HCT116 (cell line): ENCODE results near the gene RYR3. TPM values are rescaled to one million over a fixed set of nuclear protein-coding genes. Genes with fewer than 3 reads are reported as not detected.

ENCODE experiments used
- ATAC-seq: fragments of 200-7000 bp; cut with Tn5 transposase; 2 replicates; pipeline ENCODE4 v1.9.1; 2020; ENCODE audit warnings: mild to moderate bottlenecking, moderate library complexity
- BruUV-seq: library from RNA; stranded (reverse); fragments of 400-500 nt; replicated peaks from 2 replicates; lab custom pipeline; 2021; lab: Mats Ljungman, UMichigan
- CTCF ChIA-PET: fragments of 300-600 bp; sonication (Branson Sonifier 250); formaldehyde crosslinking; loops from one replicate; lab custom pipeline; 2021; ENCODE audit warnings: antibody characterized with exemption; lab: Charles Lee
- POLR2A ChIA-PET: fragments of 300-600, 350-600 bp; sonication (Branson Sonifier 250); formaldehyde crosslinking; loops from one replicate; lab custom pipeline; 2021; ENCODE audit warnings: antibody characterized with exemption; lab: Charles Lee
- RAD21 ChIA-PET, 2 experiments: fragments of 300-600 bp; sonication (Branson Sonifier 250); formaldehyde crosslinking; loops; one replicate each; lab custom pipeline; 2023; ENCODE audit warnings: low total read pairs in 2 of 2; ENCODE audit not compliant: uncharacterized antibody in 2 of 2, unreplicated experiment in 2 of 2, low non-redundant PET in 1 of 2; lab: Charles Lee
- DNase-seq: peaks from one replicate; pipeline ENCODE4 v3.0.0-alpha.2; 2010; ENCODE audit warnings: low read depth, low spot score
- H2AFZ ChIP-seq: fragments of 200-600 bp; shearing (Covaris generic), sonication (generic); 2 replicates; pipeline ENCODE4 v1.6.1; 2017; ENCODE audit warnings: low read depth, mixed run types, mixed read lengths, antibody characterized with exemption, low read length; ENCODE audit not compliant: poor library complexity, severe bottlenecking
- H3K27ac ChIP-seq: 2 replicates; pipeline ENCODE4 v1.5.1; 2012; ENCODE audit warnings: low read depth, low read length
- H3K27me3 ChIP-seq: fragments of 200-600 bp; sonication (generic); 2 replicates; pipeline ENCODE4 v1.6.1; 2016; ENCODE audit warnings: mixed run types, low read length, mixed read lengths; ENCODE audit not compliant: insufficient read depth
- H3K36me3 ChIP-seq, 2 experiments: fragments of 200-500 bp in 1 of 2; fragments of 200-600 bp in 1 of 2; sonication (Bioruptor generic) in 1 of 2; sonication (generic) in 1 of 2; 2 replicates each; pipeline versions ENCODE4 v1.5.1 to v1.6.1; 2014 to 2016; ENCODE audit warnings: low read length in 2 of 2, inconsistent platforms in 1 of 2, mixed read lengths in 1 of 2, mixed run types in 1 of 2; ENCODE audit not compliant: insufficient read depth in 2 of 2, control insufficient read depth in 1 of 2
- H3K4me1 ChIP-seq, 2 experiments: fragments of 200-600 bp in 1 of 2; sonication (generic) in 1 of 2; 2 replicates each; pipeline versions ENCODE4 v1.5.1 to v1.6.1; 2012 to 2017; ENCODE audit warnings: low read length in 2 of 2, inconsistent platforms in 1 of 2, mild to moderate bottlenecking in 1 of 2, mixed read lengths in 1 of 2, mixed run types in 1 of 2, moderate library complexity in 1 of 2; ENCODE audit not compliant: insufficient read depth in 2 of 2, control insufficient read depth in 1 of 2
- H3K4me2 ChIP-seq: fragments of 200-600 bp; sonication (generic); 2 replicates; pipeline ENCODE4 v1.6.1; 2017; ENCODE audit warnings: mixed run types, low read length, mixed read lengths
- H3K4me3 ChIP-seq, 2 experiments: fragments of 200-600 bp in 1 of 2; sonication (generic) in 1 of 2; replicated peaks in 1 of 2; 2 replicates each; pipeline ENCODE4 v1.5.1; 2011 to 2016; ENCODE audit warnings: low read length in 2 of 2, control low read depth in 1 of 2, low read depth in 1 of 2, mild to moderate bottlenecking in 1 of 2, mixed read lengths in 1 of 2, mixed run types in 1 of 2
- H3K79me2 ChIP-seq: fragments of 200-600 bp; sonication (generic); 2 replicates; pipeline ENCODE4 v1.6.1; 2017; ENCODE audit warnings: mild to moderate bottlenecking, mixed run types, low read length, moderate library complexity, mixed read lengths; ENCODE audit not compliant: insufficient read depth
- H3K9ac ChIP-seq: fragments of 200-600 bp; sonication (generic); 2 replicates; pipeline ENCODE4 v1.6.1; 2016; ENCODE audit warnings: low read length, mixed read lengths
- H3K9me2 ChIP-seq: fragments of 200-600 bp; sonication (generic), shearing (Covaris generic); 2 replicates; pipeline ENCODE4 v1.6.1; 2017; ENCODE audit warnings: mixed run types, mild to moderate bottlenecking, moderate library complexity; ENCODE audit not compliant: insufficient read depth
- H3K9me3 ChIP-seq, 2 experiments: fragments of 200-500 bp in 1 of 2; fragments of 200-600 bp in 1 of 2; sonication (Bioruptor generic) in 1 of 2; sonication (generic) in 1 of 2; 2 replicates each; pipeline ENCODE4 v1.6.1; 2014 to 2017; ENCODE audit warnings: low read length in 2 of 2, mixed read lengths in 2 of 2, inconsistent platforms in 1 of 2, low read depth in 1 of 2, mild to moderate bottlenecking in 1 of 2, mixed run types in 1 of 2, moderate library complexity in 1 of 2; ENCODE audit not compliant: control insufficient read depth in 1 of 2, insufficient read depth in 1 of 2
- H4K20me1 ChIP-seq: fragments of 200-600 bp; sonication (generic), shearing (Covaris generic); 2 replicates; pipeline ENCODE4 v1.6.1; 2017; ENCODE audit warnings: mixed run types, mild to moderate bottlenecking, moderate library complexity; ENCODE audit not compliant: insufficient read depth
- ATF3 ChIP-seq: IDR thresholded peaks from 2 replicates; pipeline ENCODE4 v1.6.1; 2012
- CBX3 ChIP-seq: IDR thresholded peaks from 2 replicates; pipeline ENCODE4 v1.6.1; 2012; ENCODE audit warnings: low read depth
- EGR1 ChIP-seq: IDR thresholded peaks from 2 replicates; pipeline ENCODE4 v1.6.1; 2012; ENCODE audit warnings: low read depth
- ELF1 ChIP-seq: IDR thresholded peaks from 2 replicates; pipeline ENCODE4 v1.6.1; 2012; ENCODE audit warnings: low read depth, borderline replicate concordance
- EZH2 ChIP-seq: fragments of 200-600 bp; sonication (generic); IDR thresholded peaks from 2 replicates; pipeline ENCODE4 v1.6.1; 2017; ENCODE audit warnings: antibody characterized with exemption, mixed run types
- EZH2phosphoT487 ChIP-seq: fragments of 200-600 bp; IDR thresholded peaks from 2 replicates; pipeline ENCODE4 v1.6.1; 2018; ENCODE audit warnings: antibody characterized with exemption, borderline replicate concordance
- JUND ChIP-seq: IDR thresholded peaks from 2 replicates; pipeline ENCODE4 v1.6.1; 2012
- MAX ChIP-seq: IDR thresholded peaks from 2 replicates; pipeline ENCODE4 v1.6.1; 2012
- POLR2AphosphoS5 ChIP-seq: IDR thresholded peaks from 2 replicates; pipeline ENCODE4 v1.6.1; 2011; ENCODE audit warnings: mild to moderate bottlenecking, low read depth, low read length, moderate library complexity
- RAD21 ChIP-seq: IDR thresholded peaks from 2 replicates; pipeline ENCODE4 v1.6.1; 2012; ENCODE audit warnings: low read depth, mild to moderate bottlenecking
- SIN3A ChIP-seq: IDR thresholded peaks from 2 replicates; pipeline ENCODE4 v1.6.1; 2012; ENCODE audit warnings: low read depth
- TCF7L2 ChIP-seq: IDR thresholded peaks from 2 replicates; pipeline ENCODE4 v1.7.0; 2011; ENCODE audit warnings: borderline replicate concordance, inconsistent platforms; ENCODE audit not compliant: insufficient read depth, insufficient read length; ENCODE audit errors: extremely low read depth
- YY1 ChIP-seq: IDR thresholded peaks from 2 replicates; pipeline ENCODE4 v1.6.1; 2011; ENCODE audit warnings: low read length, low read depth, moderate library complexity, mild to moderate bottlenecking; ENCODE audit not compliant: insufficient replicate concordance; ENCODE audit errors: extremely low read depth
- ZFX ChIP-seq: fragments of 450-650 bp; IDR thresholded peaks from 2 replicates; pipeline ENCODE4 v1.6.1; 2017
- ZNF274 ChIP-seq: fragments of 200-500 bp; sonication (Bioruptor generic); IDR thresholded peaks from 2 replicates; pipeline ENCODE4 v1.6.1; 2014; ENCODE audit warnings: mild to moderate bottlenecking, low read depth, low read length, inconsistent platforms
- intact Hi-C: fragments of 100-400 bp; cut with micrococcal nuclease; formaldehyde crosslinking; loops from 2 replicates; pipeline ENCODE4 v1.10.0; 2022
- total RNA-seq: library from RNA; stranded (reverse); gene quantifications from one replicate; pipeline ENCODE4 v1.2.1, GENCODE V29; 2021; ENCODE audit not compliant: unreplicated experiment
- TF ChIP-seq, protein P1 (sequence below), 3 experiments: fragments of 200-600 bp in 1 of 3; sonication (generic) in 1 of 3; IDR thresholded peaks in 2 of 3; conservative IDR thresholded peaks in 1 of 3; 2 replicates each; pipeline ENCODE4 v1.5.1; 2012 to 2017; ENCODE audit warnings: low read depth in 2 of 3, low read length in 2 of 3, antibody characterized with exemption in 1 of 3, borderline replicate concordance in 1 of 3, control low read depth in 1 of 3, mild to moderate bottlenecking in 1 of 3, mixed read lengths in 1 of 3, mixed run types in 1 of 3, moderate library complexity in 1 of 3; ENCODE audit not compliant: insufficient read depth in 1 of 3

RYR3 gene
- total RNA-seq, 1 experiment from 2014 or later: not detected

DNA sequence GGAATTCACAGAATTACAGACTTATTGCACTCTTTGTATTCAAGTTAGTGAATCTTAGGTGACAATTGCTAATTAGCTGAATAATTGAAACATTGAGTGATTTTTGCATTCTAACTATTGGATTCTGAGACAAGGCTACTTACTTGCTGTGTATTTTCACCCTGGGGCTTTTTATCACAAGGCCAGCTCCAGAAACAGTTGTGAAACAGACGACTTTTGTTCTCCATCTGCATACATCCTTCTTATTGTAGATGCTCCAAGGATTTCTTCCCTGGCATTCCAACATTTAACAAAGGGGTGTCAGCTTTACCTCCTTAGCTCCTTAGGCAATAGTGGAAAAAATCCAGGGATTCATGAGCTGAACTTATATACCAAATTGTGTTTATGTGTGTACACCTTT is 424.4 kb downstream of the RYR3 start (continued):
- no peak for TF ChIP-seq RAD21
- TF ChIP-seq EGR1: no peak

GRCh38 chr15:33735637-33736247 is 425.0 kb downstream of the RYR3 start:
- POLR2A ChIA-PET: no interaction called here
- H2AFZ ChIP-seq: no peak overlapping the region
- H3K4me3 ChIP-seq: no peak overlapping the region
- DNase-seq: peak; percentile 26
- TF ChIP-seq CBX3 (no peak), YY1 (no peak), RAD21 (peak; percentile 63), TCF7L2 (peak; percentile 16), ZNF274 (no peak), EZH2 (no peak), SIN3A (no peak), ATF3 (no peak), ELF1 (no peak), MAX (no peak), EZH2phosphoT487 (no peak), JUND (no peak), EGR1 (no peak), POLR2AphosphoS5 (no peak), ZFX (no peak)
- TF ChIP-seq, protein P1, sequence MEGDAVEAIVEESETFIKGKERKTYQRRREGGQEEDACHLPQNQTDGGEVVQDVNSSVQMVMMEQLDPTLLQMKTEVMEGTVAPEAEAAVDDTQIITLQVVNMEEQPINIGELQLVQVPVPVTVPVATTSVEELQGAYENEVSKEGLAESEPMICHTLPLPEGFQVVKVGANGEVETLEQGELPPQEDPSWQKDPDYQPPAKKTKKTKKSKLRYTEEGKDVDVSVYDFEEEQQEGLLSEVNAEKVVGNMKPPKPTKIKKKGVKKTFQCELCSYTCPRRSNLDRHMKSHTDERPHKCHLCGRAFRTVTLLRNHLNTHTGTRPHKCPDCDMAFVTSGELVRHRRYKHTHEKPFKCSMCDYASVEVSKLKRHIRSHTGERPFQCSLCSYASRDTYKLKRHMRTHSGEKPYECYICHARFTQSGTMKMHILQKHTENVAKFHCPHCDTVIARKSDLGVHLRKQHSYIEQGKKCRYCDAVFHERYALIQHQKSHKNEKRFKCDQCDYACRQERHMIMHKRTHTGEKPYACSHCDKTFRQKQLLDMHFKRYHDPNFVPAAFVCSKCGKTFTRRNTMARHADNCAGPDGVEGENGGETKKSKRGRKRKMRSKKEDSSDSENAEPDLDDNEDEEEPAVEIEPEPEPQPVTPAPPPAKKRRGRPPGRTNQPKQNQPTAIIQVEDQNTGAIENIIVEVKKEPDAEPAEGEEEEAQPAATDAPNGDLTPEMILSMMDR (IDR thresholded peaks at IDR 0.05 in 2 of 3, conservative IDR thresholded peaks at IDR 0.05 in 1 of 3; ENCODE audit: borderline replicate concordance in 1 of 3, insufficient read depth in 1 of 3, low read depth in 2 of 3, low read length in 2 of 3): peak; percentile 44 to 75 (median 65); a peak in 5 of 6 replicates
- no peak overlapping the region for H3K4me2 ChIP-seq
- no peak overlapping the region for H3K27ac ChIP-seq
- no peaks in the 10 kb centered on the region for H3K36me3 ChIP-seq
- RAD21 ChIA-PET: no interaction called here
- BruUV-seq: no TSS peak
- H3K9me2 ChIP-seq: no peaks in the 10 kb centered on the region
- peak; percentile 86 for ATAC-seq
- no peak overlapping the region for H3K9ac ChIP-seq
- no peaks in the 10 kb centered on the region for H3K9me3 ChIP-seq
- H3K27me3 ChIP-seq: 0 out of 2 replicates have a peak, but pooled peaks cover 10% of the 10 kb centered on the region
- no peaks in the 10 kb centered on the region for H3K4me1 ChIP-seq
- H3K79me2 ChIP-seq: no peaks in the 10 kb centered on the region
- H4K20me1 ChIP-seq: no peaks in the 10 kb centered on the region
- CTCF ChIA-PET: interaction anchor here (0.5 to 1.8 kb wide), 6 partner anchors 12 to 481 kb away, joined by 3 to 9 read pairs (median 5); no protein-coding TSS in a partner anchor
- intact Hi-C loops: loop anchor here (1.0 to 5.0 kb wide), 2 partner anchors 229 to 257 kb away; no protein-coding TSS in a partner anchor
